K562 (cell line): ENCODE results near the gene LRRC4C. TPM values are rescaled to one million over a fixed set of nuclear protein-coding genes. Genes with fewer than 3 reads are reported as not detected.

ENCODE experiments used
- polyA plus RNA-seq, 8 experiments: library from polyadenylated mRNA; depleted of rRNA in 4 of 8; stranded (reverse) in 5 of 8; unstranded in 3 of 8; fragments of >200 nt; fragmentation: Nextera tagmentation in 2 of 8; fragmentation: Illumina TruSeq in 1 of 8; extraction: Ambion mirVana in 2 of 8; extraction: Trizol in 1 of 8; gene quantifications; 2 replicates each; pipeline versions ENCODE4 v1.2.1 to v1.2.3, GENCODE V29; 2011 to 2014; ENCODE audit warnings: inconsistent platforms in 1 of 8, missing spikeins in 1 of 8
- total RNA-seq, 7 experiments: library from RNA; depleted of rRNA in 6 of 7; stranded (reverse); fragments of >200 nt in 6 of 7; fragmentation: Illumina TruSeq in 2 of 7; extraction: Trizol in 2 of 7; gene quantifications; 2 replicates each; pipeline versions ENCODE4 v1.2.1 to v1.2.3, GENCODE V29; 2011 to 2021; ENCODE audit warnings: low replicate concordance in 1 of 7
- TF ChIP-seq, protein P1 (sequence below): fragments of 200-600 bp; sonication (generic); IDR thresholded peaks from one replicate; pipeline ENCODE4 v1.6.1; 2012; ENCODE audit warnings: mild to moderate bottlenecking, low read depth, low read length, inconsistent platforms

The LRRC4C gene
- total and polyA plus RNA-seq, 9 of the 15 experiments (the other 6 are each of a cell fraction or from before 2014, with no cell fraction given), result not detected

DNA sequence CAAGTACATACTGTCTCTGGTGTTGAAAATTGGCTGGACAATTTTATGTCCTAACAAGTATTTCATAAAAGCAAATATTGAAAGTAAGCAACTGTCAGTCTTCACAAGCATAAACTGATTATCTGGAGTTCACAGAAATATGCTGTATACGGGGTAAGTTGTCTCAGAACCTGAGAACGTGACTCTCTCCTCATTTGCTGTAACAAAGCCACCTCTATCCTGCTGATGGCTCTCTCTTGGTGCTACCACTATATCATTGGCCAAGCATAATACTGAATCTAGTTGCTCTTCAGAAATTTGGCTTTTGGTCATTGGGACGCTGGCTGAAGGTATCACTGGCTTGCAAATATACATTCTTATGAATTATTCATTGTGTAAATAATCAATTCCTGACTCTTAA is 1078.0 kb downstream of the LRRC4C start (continued):
- TF ChIP-seq, protein P1, sequence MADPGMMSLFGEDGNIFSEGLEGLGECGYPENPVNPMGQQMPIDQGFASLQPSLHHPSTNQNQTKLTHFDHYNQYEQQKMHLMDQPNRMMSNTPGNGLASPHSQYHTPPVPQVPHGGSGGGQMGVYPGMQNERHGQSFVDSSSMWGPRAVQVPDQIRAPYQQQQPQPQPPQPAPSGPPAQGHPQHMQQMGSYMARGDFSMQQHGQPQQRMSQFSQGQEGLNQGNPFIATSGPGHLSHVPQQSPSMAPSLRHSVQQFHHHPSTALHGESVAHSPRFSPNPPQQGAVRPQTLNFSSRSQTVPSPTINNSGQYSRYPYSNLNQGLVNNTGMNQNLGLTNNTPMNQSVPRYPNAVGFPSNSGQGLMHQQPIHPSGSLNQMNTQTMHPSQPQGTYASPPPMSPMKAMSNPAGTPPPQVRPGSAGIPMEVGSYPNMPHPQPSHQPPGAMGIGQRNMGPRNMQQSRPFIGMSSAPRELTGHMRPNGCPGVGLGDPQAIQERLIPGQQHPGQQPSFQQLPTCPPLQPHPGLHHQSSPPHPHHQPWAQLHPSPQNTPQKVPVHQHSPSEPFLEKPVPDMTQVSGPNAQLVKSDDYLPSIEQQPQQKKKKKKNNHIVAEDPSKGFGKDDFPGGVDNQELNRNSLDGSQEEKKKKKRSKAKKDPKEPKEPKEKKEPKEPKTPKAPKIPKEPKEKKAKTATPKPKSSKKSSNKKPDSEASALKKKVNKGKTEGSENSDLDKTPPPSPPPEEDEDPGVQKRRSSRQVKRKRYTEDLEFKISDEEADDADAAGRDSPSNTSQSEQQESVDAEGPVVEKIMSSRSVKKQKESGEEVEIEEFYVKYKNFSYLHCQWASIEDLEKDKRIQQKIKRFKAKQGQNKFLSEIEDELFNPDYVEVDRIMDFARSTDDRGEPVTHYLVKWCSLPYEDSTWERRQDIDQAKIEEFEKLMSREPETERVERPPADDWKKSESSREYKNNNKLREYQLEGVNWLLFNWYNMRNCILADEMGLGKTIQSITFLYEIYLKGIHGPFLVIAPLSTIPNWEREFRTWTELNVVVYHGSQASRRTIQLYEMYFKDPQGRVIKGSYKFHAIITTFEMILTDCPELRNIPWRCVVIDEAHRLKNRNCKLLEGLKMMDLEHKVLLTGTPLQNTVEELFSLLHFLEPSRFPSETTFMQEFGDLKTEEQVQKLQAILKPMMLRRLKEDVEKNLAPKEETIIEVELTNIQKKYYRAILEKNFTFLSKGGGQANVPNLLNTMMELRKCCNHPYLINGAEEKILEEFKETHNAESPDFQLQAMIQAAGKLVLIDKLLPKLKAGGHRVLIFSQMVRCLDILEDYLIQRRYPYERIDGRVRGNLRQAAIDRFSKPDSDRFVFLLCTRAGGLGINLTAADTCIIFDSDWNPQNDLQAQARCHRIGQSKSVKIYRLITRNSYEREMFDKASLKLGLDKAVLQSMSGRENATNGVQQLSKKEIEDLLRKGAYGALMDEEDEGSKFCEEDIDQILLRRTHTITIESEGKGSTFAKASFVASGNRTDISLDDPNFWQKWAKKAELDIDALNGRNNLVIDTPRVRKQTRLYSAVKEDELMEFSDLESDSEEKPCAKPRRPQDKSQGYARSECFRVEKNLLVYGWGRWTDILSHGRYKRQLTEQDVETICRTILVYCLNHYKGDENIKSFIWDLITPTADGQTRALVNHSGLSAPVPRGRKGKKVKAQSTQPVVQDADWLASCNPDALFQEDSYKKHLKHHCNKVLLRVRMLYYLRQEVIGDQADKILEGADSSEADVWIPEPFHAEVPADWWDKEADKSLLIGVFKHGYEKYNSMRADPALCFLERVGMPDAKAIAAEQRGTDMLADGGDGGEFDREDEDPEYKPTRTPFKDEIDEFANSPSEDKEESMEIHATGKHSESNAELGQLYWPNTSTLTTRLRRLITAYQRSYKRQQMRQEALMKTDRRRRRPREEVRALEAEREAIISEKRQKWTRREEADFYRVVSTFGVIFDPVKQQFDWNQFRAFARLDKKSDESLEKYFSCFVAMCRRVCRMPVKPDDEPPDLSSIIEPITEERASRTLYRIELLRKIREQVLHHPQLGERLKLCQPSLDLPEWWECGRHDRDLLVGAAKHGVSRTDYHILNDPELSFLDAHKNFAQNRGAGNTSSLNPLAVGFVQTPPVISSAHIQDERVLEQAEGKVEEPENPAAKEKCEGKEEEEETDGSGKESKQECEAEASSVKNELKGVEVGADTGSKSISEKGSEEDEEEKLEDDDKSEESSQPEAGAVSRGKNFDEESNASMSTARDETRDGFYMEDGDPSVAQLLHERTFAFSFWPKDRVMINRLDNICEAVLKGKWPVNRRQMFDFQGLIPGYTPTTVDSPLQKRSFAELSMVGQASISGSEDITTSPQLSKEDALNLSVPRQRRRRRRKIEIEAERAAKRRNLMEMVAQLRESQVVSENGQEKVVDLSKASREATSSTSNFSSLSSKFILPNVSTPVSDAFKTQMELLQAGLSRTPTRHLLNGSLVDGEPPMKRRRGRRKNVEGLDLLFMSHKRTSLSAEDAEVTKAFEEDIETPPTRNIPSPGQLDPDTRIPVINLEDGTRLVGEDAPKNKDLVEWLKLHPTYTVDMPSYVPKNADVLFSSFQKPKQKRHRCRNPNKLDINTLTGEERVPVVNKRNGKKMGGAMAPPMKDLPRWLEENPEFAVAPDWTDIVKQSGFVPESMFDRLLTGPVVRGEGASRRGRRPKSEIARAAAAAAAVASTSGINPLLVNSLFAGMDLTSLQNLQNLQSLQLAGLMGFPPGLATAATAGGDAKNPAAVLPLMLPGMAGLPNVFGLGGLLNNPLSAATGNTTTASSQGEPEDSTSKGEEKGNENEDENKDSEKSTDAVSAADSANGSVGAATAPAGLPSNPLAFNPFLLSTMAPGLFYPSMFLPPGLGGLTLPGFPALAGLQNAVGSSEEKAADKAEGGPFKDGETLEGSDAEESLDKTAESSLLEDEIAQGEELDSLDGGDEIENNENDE, result no peak
